Measurements from ENCODE around the gene PGP. TPM values are rescaled to one million over a fixed set of nuclear protein-coding genes. Genes with fewer than 3 reads are reported as not detected.
"Not testable (repeated sequence)": the region's sequence is repeated elsewhere in the genome, so short reads cannot be mapped to it uniquely, and the experiment has no call there.

The PGP gene
- total RNA-seq, 1 donor from 2014 or later: 7.9 TPM

DNA sequence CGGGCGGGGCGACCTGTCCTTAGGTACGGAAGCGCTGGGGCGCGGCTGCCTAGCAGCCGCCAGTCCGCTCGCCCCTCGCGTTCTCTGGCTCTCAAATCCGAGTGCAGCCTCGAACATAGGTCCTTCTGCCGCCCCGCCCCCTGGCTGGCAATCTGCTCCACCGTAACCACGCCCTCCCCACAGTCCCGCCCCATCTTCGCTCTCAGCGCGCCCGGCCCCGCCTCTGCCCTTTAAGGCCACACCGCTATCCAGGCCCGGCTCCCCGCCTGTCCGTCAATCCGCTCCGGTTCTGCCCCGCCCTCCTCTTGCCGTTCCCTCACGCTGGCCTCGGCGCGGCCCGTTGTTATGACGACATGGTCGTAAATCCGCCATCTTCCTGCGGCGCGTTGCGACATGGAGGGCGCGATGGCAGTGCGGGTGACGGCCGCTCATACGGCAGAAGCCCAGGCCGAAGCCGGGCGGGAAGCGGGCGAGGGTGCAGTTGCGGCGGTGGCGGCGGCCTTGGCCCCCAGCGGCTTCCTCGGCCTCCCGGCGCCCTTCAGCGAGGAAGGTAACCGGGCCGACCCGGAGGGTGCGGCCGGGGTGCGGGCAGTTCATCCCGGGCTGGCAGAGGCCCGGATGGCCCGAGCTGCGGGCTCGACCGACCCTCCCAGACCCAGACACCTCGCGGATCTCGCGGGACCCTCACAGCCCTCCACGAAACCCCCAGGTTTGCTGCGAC, 8.7 kb upstream of the PGP start, which contains the start of gene E4F1:
TSS of gene E4F1 (plus strand) at position 371 of the 721 bp plus-strand sequence. CDS start at position 394, 23 bp downstream.
- peak; percentile 100 for DNase-seq (ENCODE audit: low spot score)

DNA sequence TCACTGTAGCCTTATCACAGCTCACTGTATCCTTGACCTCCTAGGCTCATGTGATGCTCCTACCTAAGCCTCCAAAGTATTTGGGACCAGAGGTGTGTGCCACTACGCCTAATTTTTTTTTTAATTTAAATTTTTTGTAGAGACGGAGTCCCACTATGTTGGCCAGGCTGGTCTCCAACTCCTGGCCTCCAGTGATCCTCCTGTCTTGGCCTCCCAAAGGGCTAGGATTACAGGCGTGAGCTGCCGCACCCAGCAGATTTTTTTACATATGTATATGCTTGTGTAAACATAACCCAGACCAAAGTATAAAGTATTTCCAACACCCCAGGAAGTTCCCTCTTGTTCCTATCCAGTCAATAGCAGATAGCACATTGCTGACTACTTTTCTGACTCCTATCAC, 1.7 kb upstream of the PGP start:
- DNase-seq (ENCODE audit: low spot score): no peak

DNA sequence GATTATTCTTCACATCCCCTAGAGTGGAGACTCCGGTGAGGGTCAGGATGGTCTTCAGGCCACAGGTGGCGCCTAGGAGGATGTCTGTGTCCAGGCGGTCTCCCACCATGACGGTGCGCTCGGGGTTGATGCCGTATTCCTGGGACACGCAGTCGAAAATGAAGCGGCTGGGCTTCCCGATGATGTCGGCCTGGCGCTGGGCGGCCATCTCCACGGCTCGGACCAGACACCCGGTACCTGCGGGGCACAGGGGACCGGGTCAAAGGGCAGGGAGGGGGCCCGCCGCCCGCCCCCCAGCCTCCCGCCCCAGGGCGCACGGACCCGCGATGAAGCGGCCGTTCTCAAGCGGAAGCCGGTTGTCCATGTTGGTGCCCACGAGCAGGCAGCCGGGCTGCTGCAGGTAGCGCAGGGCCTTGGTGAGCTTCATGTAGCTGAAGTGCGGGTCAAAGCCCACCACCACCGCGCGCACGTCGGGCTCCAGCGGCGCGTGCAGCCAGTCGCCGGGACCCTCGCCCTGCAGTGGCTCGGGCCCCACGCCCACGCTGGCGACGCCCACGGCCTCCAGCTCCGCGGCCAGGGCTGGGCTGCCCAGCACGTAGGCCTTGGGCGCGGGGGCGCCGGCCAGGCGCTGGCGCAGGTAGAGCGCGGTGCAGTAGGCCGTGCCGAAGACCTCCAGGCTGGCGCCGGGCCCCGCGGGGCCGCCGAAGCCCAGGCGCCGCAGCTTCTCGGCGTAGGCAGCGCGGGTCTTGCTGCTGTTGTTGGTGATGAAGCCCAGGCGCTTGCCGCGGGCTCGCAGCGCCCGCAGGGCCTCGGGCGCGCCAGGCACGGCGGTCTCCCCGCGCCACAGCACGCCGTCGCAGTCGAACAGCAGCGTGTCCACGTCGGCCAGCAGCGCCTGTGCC, 572 bp downstream of the PGP start:
- no peak for DNase-seq (ENCODE audit: low spot score)

DNA sequence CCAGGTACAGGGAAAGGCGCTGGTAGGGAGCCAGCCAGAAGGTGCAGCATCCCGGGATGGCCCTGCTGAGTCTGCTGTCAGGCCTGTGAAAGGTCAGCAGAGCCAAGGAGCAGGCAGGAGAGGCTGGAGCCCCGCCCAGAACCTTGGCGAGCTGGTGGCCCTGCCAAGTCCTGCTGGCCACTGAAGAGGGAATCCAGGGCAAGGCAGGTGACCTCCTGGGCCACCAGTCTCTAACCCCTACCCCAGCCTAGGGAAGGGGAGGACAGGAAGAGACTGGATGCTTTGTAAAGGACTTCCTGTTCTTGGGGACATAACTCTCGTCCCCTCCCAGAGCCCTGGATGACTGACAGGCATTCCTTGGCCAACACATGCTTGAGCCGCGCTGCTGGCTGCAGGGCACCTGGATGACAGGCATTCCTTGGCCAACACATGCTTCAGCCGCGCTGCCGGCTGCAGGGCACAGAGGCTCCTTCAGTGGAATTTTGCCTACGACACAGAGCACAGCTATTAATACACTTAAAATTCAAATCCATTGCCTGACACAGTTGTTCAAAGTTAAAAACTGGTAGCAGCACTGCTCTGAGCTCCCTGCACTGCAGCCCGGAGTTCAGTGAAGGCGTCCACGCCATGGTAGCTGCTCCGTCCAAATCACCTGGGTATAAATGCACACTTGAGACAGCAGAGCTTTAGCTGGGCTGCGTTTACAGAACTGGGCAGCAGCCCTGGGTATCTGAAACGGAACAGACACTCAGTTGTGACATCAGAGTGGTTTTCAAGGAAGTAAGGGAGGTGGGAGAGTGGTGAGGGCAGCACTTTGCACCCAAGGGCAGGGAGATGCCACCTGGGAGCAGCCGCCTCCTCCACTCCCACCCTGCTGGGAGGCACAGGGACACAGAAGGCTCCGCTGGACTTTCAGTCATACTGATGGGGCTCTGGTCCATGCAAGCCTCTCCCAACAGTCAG, 2.0 kb downstream of the PGP start:
- no peak for DNase-seq (ENCODE audit: low spot score)

DNA sequence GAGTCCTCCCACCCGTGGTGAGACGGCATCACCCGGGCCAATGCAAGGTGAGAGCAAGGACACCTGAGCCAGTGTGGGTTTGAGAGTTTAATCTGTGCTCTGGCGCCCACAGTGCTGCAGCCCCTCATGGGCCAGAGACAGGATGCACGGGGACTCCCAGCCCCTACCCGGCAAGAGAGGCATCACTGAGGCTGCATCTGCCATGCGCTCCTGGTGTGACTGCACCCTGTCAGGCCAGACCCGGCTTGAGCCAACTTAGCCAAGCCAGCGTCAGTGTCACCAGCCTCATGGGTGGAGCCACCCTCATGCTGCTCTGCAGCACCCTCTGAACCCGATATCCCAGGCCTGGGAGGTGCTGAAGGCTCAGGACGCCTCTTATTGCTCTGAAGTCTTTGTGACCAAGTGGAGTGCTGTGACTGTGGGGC, 2.7 kb downstream of the PGP start:
- no peak for DNase-seq (ENCODE audit: low spot score)

DNA sequence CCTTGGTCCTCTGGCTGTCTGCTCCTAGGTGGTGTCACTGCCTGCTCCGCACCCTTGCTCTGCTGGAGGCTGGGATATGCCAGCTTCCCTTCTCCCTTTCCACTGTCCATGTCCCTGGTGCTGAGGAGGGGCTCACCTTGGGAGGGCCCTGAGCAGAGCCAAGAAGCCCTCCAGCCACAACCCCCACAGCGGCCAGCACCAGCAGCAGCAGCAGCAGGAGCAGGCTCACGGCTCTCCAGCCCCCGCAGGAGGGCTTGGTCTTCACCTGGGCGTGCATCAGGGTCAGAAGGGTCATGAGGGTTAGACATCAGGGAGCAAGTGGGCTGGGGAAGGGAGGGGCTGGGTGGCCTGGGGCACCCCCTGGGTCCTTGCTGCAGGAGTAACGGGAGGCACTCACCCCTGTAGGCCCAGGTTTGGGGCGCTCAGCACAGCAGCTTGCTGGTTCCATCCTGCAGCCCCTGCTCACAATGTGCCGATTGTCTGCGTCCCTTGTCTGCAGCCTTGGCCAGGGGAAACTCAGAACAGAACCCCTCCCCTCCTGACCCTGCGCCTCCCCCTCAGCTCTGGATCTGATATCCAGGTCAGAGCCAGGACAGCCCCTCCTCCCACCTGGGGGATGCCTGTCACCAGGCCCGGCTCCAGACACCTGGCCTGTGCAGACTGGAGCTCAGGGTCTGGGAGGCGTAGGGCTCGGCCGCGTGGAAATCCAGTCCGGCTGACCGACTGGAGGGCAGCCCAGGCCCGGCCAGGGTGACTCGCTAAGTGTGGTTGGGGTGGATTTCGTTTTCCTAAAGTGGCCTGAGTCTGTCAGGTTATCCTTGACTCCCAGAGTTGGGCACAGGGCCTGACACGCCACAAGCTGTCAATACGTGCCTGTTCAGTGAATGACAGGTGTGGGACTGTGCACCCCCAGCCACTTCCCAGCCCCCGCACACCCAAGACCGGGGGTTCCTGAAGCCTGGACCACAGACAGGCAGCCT, 4.0 kb downstream of the PGP start, which contains the start of gene BRICD5:
TSS of gene BRICD5 (minus strand) at position 478 of the 980 bp plus-strand sequence. CDS start at position 448, 30 bp downstream.
- DNase-seq (ENCODE audit: low spot score): no peak

DNA sequence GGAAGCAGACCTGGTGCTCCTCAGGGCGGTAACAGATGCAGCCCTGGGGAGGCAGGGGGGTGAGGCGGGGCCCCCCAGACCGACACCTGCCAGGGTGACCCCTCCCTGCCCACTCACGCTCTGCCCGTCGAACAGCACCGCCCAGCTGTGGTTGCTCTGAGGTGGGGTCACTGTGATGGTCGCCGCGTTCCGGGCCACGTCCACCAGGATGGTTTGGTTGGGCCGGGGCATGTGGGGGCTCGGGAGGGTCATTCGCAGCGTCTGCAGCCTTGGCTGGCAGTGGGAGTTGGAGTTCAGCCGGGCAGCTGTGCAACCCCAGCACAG, 4.7 kb downstream of the PGP start:
- no peak for DNase-seq (ENCODE audit: low spot score)

DNA sequence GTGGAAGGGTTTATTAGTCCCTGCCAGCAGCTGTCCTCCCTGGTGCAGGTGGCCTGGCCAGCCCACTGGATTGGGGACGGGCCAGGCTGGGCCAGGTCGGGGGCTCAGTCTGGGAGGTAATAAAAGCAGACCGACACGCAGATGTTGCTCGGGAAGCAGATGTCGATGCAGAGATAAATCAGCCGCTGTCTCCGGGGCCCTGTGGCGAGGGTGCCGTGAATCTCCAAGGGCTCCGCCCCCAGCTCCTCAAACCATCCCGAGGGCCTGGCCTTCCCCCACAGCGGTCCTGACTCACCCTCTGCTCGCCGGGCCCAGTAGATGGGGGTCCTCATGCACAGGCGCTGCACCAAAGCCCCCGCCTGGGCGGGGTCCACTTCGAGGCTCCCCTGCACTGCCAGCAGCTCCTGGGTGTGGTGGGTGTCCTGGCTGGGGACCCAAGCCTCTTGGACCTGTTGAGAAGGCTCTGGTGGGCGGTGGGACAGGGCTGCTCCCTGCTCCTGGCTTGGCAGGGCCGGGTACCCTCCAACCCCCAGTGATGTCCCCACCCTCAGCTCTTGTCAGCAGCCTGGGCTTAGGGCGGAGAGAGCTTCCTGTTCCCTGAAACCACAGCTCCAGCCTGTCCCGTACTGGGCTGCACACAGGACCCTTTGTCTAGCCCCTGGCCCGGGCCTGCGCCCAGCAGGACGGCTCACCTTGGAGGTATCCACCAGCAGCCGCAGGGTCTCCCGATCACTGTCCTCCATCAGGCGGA, 5.2 kb downstream of the PGP start:
- DNase-seq (ENCODE audit: low spot score): no peak

DNA sequence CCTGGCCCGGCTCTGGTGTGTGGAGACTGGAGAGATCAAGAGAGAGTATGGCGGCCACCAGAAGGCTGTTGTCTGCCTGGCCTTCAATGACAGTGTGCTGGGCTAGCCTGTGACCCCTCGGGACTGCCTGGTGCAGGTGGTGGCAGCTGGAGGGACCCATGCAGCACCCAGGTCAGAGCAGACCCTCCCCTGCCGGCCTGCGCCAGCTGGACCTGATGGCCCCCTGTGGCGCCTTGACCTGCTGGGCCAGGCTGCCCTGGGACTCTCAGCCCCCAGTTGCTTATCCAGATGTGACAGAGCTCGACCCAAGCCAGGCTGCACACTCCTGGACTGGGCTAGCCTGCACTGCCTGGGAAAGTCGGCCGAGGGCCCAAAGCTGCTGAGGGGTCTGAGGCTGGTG, 5.9 kb downstream of the PGP start:
- DNase-seq (ENCODE audit: low spot score): no peak

DNA sequence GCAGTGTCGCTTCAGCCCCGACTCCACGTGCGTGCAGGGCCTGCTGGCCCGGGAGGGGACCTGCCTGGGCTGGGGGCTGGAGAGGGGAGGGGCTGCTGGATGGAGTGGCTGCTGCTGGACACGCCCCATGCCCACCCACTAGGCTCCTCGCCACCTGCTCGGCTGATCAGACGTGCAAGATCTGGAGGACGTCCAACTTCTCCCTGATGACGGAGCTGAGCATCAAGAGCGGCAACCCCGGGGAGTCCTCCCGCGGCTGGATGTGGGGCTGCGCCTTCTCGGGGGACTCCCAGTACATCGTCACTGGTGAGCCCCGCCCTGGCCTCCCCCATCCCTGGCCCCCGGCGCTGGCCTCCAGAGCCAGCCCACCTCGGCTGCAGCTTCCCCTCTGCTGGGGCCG, 6.3 kb downstream of the PGP start:
- DNase-seq (ENCODE audit: low spot score): no peak

DNA sequence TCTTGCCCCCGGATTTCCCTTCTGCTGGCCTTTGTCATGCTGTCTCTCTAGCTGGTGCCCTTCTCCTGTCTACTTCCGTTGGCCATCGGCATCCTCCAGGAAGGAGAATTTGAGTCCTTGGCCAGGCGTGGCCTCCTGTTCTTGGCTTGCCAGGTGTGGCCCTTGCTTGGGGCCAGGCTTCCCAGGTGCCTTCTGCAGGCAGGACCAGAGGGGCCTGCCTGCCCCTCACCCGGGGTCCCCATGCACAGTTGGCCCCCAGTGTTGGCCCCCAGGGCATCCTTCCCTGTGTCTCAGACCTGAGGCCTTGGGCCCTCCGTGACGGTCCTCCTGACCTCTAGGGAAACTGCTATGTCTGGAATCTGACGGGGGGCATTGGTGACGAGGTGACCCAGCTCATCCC, 6.8 kb downstream of the PGP start:
- no peak for DNase-seq (ENCODE audit: low spot score)

DNA sequence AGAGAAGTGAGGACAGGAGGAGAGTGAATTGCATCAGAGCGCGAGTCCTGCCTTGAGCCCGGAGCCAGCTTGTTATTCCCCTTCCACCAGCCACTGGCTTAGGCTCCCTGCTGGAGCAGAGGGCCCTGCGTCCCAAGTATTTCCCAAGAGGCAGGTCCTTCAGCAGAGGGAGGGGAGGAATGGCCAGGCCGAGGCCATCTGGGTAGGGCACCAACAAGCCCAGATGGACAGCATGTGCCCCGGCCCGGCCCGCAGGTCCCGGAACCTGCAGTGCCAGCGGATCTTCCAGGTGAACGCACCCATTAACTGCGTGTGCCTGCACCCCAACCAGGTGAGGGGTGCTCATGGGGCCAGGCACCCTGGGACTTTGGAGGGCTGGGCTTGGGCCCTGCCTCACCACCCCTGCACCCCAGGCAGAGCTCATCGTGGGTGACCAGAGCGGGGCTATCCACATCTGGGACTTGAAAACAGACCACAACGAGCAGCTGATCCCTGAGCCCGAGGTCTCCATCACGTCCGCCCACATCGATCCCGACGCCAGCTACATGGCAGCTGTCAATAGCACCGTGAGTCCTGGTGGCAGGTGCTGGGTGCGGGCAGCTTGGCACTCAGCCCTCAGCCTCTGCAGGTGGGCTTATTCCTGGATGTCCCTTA, 7.7 kb downstream of the PGP start:
- DNase-seq (ENCODE audit: low spot score): no peak

DNA sequence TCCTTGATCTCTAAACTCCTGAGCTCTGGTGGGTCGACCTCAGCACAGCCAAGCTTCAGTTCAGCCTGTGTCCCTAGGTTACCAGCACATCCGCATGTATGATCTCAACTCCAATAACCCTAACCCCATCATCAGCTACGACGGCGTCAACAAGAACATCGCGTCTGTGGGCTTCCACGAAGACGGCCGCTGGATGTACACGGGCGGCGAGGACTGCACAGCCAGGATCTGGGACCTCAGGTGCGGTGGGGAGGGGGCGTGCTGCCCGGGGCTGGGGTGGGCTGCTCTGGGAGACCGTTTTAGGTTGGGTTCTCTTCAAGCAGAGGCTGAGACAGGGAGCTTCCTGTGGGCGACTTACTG, 8.2 kb downstream of the PGP start:
- no peak for DNase-seq (ENCODE audit: low spot score)

DNA sequence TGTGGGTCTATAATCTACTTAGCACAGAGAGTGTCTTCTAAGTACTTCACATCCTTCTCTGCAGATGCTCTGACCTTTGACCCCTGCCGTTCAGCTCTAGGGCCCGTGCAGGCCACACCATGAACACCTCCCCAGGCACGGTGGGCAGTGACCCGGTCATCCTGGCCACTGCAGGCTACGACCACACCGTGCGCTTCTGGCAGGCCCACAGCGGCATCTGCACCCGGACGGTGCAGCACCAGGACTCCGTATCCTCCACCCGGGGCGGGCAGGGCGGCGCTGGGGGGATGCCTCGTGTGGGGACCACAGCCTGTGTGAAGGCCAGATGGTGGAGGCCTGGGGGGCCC, 8.7 kb downstream of the PGP start:
- DNase-seq (ENCODE audit: low spot score): no peak

DNA sequence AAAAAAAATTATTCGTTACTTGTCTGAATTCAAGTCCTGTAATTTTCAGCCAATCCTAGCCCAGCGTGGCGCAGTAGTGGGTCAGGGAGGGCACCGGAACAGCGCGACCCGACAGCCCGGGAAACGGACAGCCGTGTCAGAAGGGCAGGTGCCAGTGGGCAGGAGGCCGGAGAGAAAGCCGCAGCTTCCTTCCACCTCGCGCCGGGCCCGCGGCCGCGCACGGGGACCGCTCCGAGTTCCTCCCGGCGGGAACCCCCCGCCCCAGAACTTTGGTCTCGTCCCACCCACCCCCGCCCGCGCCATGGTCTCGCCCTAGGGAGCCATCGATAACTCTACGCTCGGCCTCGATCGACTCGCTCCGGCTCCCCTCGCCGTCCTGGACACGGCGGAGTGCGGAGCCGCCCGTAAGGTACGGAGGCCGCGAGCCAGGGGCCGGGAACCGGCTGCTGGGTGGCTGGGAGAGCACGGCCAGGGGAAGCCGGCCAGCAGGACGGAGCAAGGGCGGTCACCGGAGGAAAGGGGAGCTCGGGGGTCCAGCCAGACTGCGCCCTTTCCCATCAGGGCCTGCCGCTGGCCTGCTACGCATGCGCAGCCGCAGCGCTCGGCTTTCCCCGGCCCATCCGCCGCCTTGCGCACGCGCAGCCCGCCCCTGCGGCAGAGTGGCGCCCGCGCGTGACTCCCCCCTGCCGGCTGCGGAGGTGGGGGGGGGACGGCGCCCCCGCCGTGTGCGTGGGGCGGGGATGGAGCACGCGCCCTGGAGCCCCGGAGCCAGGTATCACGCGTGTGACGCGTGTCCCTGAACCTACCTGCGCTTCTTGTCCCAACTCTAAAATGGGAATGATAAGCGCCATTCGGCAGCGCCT, 9.3 kb downstream of the PGP start, which contains the start of gene MLST8:
TSS of gene MLST8 (plus strand) at position 351 of the 863 bp plus-strand sequence. CDS start 632 bp downstream, outside the sequence.
- peak; percentile 92 for DNase-seq (ENCODE audit: low spot score)

DNA sequence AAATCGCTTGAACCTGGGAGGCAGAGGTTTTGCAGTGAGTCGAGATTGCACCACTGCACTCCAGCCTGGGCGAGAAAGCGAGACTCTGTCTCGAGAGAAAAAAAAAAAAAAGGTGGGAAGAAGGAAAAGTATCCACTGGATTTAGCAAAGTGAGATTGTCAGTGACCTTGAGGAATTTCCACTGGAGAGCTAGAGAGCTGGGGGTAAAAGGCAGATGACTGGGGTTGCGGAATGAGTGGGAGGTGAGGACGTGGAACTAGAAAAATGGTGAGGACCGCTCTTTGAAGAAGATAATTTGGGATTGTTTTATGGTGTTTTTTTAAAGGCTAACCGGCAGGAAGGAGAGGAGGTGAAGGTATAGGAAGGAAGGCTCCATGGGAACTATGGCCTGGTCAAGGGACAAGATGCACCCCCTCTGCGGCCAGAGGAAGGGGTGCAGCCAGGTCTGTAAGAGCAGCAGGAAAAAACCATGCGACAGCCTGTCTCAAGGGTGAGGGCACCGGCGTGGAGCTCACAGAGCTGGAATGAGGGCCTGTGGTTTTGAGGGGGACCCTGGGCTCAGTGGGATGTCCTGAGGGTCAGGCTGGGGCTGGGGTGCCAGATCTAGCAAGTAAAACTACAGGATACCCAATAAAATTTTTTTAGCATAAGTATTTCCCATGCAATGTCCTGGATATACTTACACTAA, 10.1 kb downstream of the PGP start:
- no peak for DNase-seq (ENCODE audit: low spot score)

DNA sequence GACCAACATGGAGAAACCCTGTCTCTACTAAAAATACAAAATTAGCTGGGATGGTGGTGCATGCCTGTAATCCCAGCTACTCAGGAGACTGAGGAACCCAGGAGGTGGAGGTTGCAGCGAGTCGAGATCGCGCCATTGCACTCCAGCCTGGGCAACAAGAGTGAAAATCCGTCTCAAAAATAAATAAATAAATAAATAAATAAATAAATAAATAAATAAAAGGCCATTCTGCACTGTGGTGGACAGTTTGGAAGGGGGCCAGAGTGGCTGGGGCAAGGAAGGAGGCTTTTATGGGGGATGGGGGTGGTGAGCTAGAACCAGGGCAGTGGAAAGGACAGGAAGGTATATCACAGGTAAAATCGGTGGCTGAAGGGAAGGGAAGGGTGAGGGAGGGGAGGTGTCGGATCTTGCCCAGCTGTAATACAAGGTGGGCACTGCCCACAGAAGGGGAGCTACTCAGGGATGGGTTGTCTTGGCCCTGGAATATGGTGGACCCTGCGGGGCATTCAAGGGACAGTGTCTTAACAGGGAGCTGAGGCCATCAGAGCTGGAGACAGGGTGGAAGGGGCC, 11.4 kb downstream of the PGP start:
- DNase-seq (ENCODE audit: low spot score): not testable (repeated sequence)
